Measurements from ENCODE around the gene CWH43. TPM values are rescaled to one million over a fixed set of nuclear protein-coding genes. Genes with fewer than 3 reads are reported as not detected.
"Not testable (repeated sequence)": the region's sequence is repeated elsewhere in the genome, so short reads cannot be mapped to it uniquely, and the experiment has no call there.

The CWH43 gene
- total RNA-seq, 1 donor from 2014 or later = 2.3 TPM

GRCh38 chr4:48949518-48950219 is 36.4 kb upstream of the CWH43 start:
- no peak for DNase-seq
- Histone ChIP-seq H3K4me1 (no peaks in the 10 kb centered on the region), H3K4me3 (no peak overlapping the region), H3K36me3 (no peaks in the 10 kb centered on the region), H3K27ac (no peak overlapping the region), H3K9me3 (no peaks in the 10 kb centered on the region), H3K27me3 (ENCODE audit: low read depth) (no peaks in the 10 kb centered on the region)
- intact Hi-C loops (cut with DNase I) = no loop called here
- no peak for TF ChIP-seq CTCF (IDR thresholded peaks at IDR 0.05)
- ATAC-seq = no peak

GRCh38 chr4:48954314-48954713 is 31.8 kb upstream of the CWH43 start:
- H3K36me3 ChIP-seq = no peaks in the 10 kb centered on the region
- H3K27ac ChIP-seq = no peak overlapping the region
- H3K9me3 ChIP-seq = no peaks in the 10 kb centered on the region
- ATAC-seq (no peak), DNase-seq (no peak)
- no peak for TF ChIP-seq CTCF (IDR thresholded peaks at IDR 0.05)
- no peak overlapping the region for H3K4me3 ChIP-seq
- H3K27me3 ChIP-seq (ENCODE audit: low read depth) = no peaks in the 10 kb centered on the region
- no peaks in the 10 kb centered on the region for H3K4me1 ChIP-seq
- intact Hi-C loops (cut with DNase I) = no loop called here

- DNase-seq; H3K4me3 ChIP-seq; H3K27me3 ChIP-seq (ENCODE audit: low read depth); H3K9me3 ChIP-seq; H3K36me3 ChIP-seq; H3K27ac ChIP-seq; intact Hi-C loops (cut with DNase I); H3K4me1 ChIP-seq; ATAC-seq: not testable (repeated sequence)
These were observed 28.7 kb upstream of the CWH43 start for GRCh38 chr4:48957366-48957765.

GRCh38 chr4:48958582-48958981 is 27.5 kb upstream of the CWH43 start:
- H3K27ac ChIP-seq = no peak overlapping the region
- H3K4me3 ChIP-seq = no peak overlapping the region
- no peak for TF ChIP-seq CTCF (IDR thresholded peaks at IDR 0.05)
- no peak for DNase-seq
- H3K9me3 ChIP-seq = no peaks in the 10 kb centered on the region
- no peak for ATAC-seq
- H3K27me3 ChIP-seq (ENCODE audit: low read depth) = no peaks in the 10 kb centered on the region
- H3K36me3 ChIP-seq = no peaks in the 10 kb centered on the region
- intact Hi-C loops (cut with DNase I) = no loop called here
- H3K4me1 ChIP-seq = no peaks in the 10 kb centered on the region

- DNase-seq = no peak
- intact Hi-C loops (cut with DNase I) = no loop called here
These were observed 25.0 kb upstream of the CWH43 start for GRCh38 chr4:48960988-48961635.

More at GRCh38 chr4:48960988-48961635, 25.0 kb upstream of the CWH43 start:
- Histone ChIP-seq H3K27ac (no peak overlapping the region), H3K4me3 (no peak overlapping the region), H3K9me3 (no peaks in the 10 kb centered on the region), H3K36me3 (no peaks in the 10 kb centered on the region), H3K4me1 (no peaks in the 10 kb centered on the region), H3K27me3 (ENCODE audit: low read depth) (no peaks in the 10 kb centered on the region)
- ATAC-seq = no peak
- no peak for TF ChIP-seq CTCF (IDR thresholded peaks at IDR 0.05)
